PC-9 (cell line): ENCODE results near the gene SVOP.

ENCODE experiments used
- CTCF ChIP-seq: fragments of 200-600 bp; sonication (generic); conservative IDR thresholded peaks from 2 replicates; pipeline ENCODE4 v1.6.1; 2017; ENCODE audit warnings: mixed run types, antibody characterized with exemption, mild to moderate bottlenecking, moderate library complexity
- EZH2 ChIP-seq: fragments of 200-600 bp; sonication (generic); IDR thresholded peaks from 2 replicates; pipeline ENCODE4 v1.8.0; 2017; ENCODE audit warnings: antibody characterized with exemption, low read depth

- TF ChIP-seq CTCF (no peak), EZH2 (no peak)
Observed at GRCh38 chr12:109056891-109057290, 36.0 kb upstream of the SVOP start.
